Muscle layer of duodenum (tissue), 2 donors: ENCODE results near the gene FAM89A.
"Not testable (repeated sequence)": the region's sequence is repeated elsewhere in the genome, so short reads cannot be mapped to it uniquely, and the experiment has no call there.

ENCODE experiments used
- H3K27ac ChIP-seq: one replicate; pipeline ENCODE4 v1.7.0; 2013; ENCODE audit warnings: mild to moderate bottlenecking, low read length
- H3K27me3 ChIP-seq: one replicate; pipeline ENCODE4 v1.7.0; 2013; ENCODE audit warnings: low read depth, mild to moderate bottlenecking, control low read depth, low read length
- H3K36me3 ChIP-seq, 2 donors: one replicate each; pipeline ENCODE4 v1.7.0; 2013; ENCODE audit warnings: low read length in 2 of 2, control low read depth in 1 of 2, mild to moderate bottlenecking in 1 of 2; ENCODE audit not compliant: insufficient read depth in 2 of 2, control insufficient read depth in 1 of 2
- H3K4me1 ChIP-seq, 2 donors: one replicate each; pipeline ENCODE4 v1.7.0; 2013; ENCODE audit warnings: low read length in 2 of 2, mild to moderate bottlenecking in 2 of 2, control low read depth in 1 of 2, moderate library complexity in 1 of 2; ENCODE audit not compliant: insufficient read depth in 2 of 2, control insufficient read depth in 1 of 2
- H3K4me3 ChIP-seq, 2 donors: one replicate each; pipeline ENCODE4 v1.7.0; 2013; ENCODE audit warnings: low read length in 2 of 2, low read depth in 1 of 2, mild to moderate bottlenecking in 1 of 2
- H3K9me3 ChIP-seq, 2 donors: one replicate each; pipeline ENCODE4 v1.7.0; 2013; ENCODE audit warnings: low read length in 2 of 2, control low read depth in 1 of 2, mild to moderate bottlenecking in 1 of 2; ENCODE audit not compliant: control insufficient read depth in 1 of 2
- donor health status: healthy.

Gene FAM89A

GRCh38 chr1:231028682-231029081 is 11.4 kb downstream of the FAM89A start:
- Histone ChIP-seq H3K27ac (no peak overlapping the region), H3K4me1 (no peaks in the 10 kb centered on the region), H3K36me3 (no peaks in the 10 kb centered on the region), H3K9me3 (no peaks in the 10 kb centered on the region), H3K4me3 (no peak overlapping the region), H3K27me3 (no peaks in the 10 kb centered on the region)

DNA sequence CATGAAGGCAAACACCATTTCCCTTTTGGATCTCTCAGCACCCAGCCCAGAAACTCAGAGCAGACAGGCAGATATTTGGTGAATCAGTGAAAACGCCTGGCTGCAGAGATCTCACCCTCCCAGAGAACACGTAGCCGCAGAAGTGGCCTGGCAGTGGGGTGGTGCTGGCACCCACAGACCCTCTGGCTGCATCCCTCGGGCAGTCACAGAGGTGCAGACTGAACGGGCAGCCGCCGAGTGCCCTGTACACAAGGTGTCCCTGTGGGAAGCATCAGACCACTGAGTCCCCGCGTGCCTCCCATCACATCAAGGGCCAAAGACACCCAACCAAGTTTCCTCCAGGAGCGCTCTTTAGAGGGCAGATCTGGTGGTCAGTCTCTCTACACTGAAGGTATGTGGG is 12.1 kb downstream of the FAM89A start:
- H3K27me3 ChIP-seq, result no peaks in the 10 kb centered on the region
- H3K4me3 ChIP-seq, result no peak overlapping the region
- H3K27ac ChIP-seq, result no peak overlapping the region

GRCh38 chr1:231027136-231027925 is 12.7 kb downstream of the FAM89A start:
- Histone ChIP-seq H3K27ac (no peak overlapping the region), H3K4me1 (no peaks in the 10 kb centered on the region), H3K27me3 (no peaks in the 10 kb centered on the region), H3K9me3 (no peaks in the 10 kb centered on the region), H3K36me3 (no peaks in the 10 kb centered on the region), H3K4me3 (no peak overlapping the region)

More for the DNA sequence above, 12.1 kb downstream of the FAM89A start:
- Histone ChIP-seq H3K4me1 (no peaks in the 10 kb centered on the region), H3K9me3 (no peaks in the 10 kb centered on the region), H3K36me3 (no peaks in the 10 kb centered on the region)

DNA sequence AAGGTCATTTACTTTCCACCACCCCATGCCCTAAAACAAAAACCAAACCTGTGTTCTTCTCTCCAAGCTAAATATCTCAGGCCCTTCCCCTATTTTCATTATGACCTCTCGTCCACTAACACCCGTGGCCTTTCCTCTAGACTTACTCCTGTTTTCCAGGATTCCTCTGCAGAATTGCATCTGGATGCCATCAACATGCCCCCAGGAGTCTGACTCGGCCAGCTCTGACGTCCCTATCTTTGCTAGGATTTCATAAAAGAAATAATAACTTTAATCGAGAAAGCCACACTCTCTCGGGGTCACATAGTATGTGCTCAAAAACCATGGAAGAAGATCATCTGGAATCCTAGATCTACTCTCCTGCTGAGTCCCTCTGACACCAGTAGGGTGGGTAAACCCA is 13.5 kb downstream of the FAM89A start:
- Histone ChIP-seq H3K4me1 (no peaks in the 10 kb centered on the region), H3K4me3 (no peak overlapping the region), H3K27me3 (no peaks in the 10 kb centered on the region), H3K36me3 (no peaks in the 10 kb centered on the region), H3K27ac (no peak overlapping the region), H3K9me3 (no peaks in the 10 kb centered on the region)

GRCh38 chr1:231023150-231023549 is 16.9 kb downstream of the FAM89A start:
- H3K9me3 ChIP-seq, result no peaks in the 10 kb centered on the region
- no peak overlapping the region for H3K27ac ChIP-seq
- H3K36me3 ChIP-seq, result no peaks in the 10 kb centered on the region
- no peaks in the 10 kb centered on the region for H3K4me1 ChIP-seq
- H3K27me3 ChIP-seq, result no peaks in the 10 kb centered on the region
- H3K4me3 ChIP-seq, result no peak overlapping the region

GRCh38 chr1:231022543-231022942 is 17.5 kb downstream of the FAM89A start:
- not testable (repeated sequence) for H3K36me3 ChIP-seq, H3K27me3 ChIP-seq, H3K9me3 ChIP-seq, H3K27ac ChIP-seq, H3K4me1 ChIP-seq, H3K4me3 ChIP-seq

DNA sequence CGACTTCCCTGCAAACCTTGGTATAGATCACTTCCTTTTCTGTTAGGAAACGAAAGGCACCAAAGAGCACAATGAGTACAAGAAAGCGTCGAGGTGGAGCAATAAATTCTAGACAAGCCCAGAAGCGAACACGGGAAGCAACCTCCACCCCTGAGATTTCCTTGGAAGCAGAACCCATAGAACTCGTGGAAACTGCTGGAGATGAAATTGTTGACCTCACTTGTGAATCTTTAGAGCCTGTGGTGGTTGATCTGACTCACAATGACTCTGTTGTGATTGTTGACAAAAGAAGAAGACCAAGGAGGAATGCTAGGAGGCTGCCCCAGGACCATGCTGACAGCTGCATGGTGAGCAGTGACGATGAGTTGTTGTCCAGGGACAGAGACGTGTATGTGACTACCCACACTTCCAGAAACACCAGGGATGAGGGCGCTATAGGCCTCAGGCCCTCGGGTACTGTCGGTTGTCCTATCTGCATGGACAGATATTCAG is 18.5 kb downstream of the FAM89A start:
- no peaks in the 10 kb centered on the region for H3K9me3 ChIP-seq
- no peaks in the 10 kb centered on the region for H3K36me3 ChIP-seq
- no peak overlapping the region for H3K27ac ChIP-seq
- H3K4me3 ChIP-seq, result no peak overlapping the region
- no peaks in the 10 kb centered on the region for H3K27me3 ChIP-seq
- no peaks in the 10 kb centered on the region for H3K4me1 ChIP-seq

GRCh38 chr1:231020816-231021215 is 19.2 kb downstream of the FAM89A start:
- no peak overlapping the region for H3K4me3 ChIP-seq
- H3K27me3 ChIP-seq, result no peaks in the 10 kb centered on the region
- H3K9me3 ChIP-seq, result no peaks in the 10 kb centered on the region
- no peak overlapping the region for H3K27ac ChIP-seq
- H3K4me1 ChIP-seq, result no peaks in the 10 kb centered on the region
- no peaks in the 10 kb centered on the region for H3K36me3 ChIP-seq

DNA sequence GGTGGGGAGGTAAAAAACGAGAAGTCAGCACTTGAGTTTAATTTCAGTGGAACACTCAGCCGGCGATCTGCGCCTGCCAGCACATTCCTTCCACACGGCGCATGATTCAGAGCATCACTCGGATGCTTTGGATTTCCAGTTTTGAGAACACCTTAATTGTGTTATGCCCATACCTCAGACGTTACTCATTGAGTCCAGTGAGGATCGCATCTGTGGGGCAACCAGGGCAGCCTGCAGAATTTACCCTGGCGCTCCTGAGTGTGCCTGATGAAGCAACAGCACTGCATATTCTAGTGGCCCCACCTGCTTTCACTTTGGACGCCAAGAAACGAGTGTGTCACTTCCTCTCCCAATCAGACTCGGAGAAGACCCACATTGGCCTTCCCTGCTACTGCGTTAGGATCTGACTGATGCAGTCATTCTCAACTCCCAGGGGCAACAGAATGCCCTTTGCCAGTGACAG is 19.9 kb downstream of the FAM89A start:
- Histone ChIP-seq H3K4me3 (no peak overlapping the region), H3K4me1 (no peaks in the 10 kb centered on the region), H3K9me3 (no peaks in the 10 kb centered on the region), H3K27ac (no peak overlapping the region), H3K27me3 (no peaks in the 10 kb centered on the region), H3K36me3 (no peaks in the 10 kb centered on the region)

DNA sequence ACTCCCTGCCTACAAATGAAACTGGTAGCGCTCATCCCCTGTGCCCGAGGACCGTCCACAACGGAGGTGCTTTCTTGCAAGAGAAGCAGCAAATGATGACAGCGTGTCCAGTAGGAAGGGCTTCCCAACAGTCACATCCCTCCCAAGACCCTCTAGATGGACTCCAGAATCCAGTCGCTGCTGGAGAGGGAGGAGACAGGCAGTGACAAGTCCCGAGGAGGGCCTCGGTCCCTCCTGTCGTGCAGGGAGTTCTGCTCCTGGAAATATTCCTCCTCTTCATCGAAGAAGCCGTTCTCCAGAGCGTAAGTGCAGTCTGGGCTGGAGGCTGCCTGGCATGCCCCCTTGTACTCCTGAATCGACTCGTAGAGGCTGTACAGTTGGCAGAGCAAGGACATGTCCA is 20.3 kb downstream of the FAM89A start:
- no peaks in the 10 kb centered on the region for H3K36me3 ChIP-seq
- no peaks in the 10 kb centered on the region for H3K27me3 ChIP-seq
- no peak overlapping the region for H3K4me3 ChIP-seq
- no peaks in the 10 kb centered on the region for H3K4me1 ChIP-seq
- H3K9me3 ChIP-seq, result no peaks in the 10 kb centered on the region
- no peak overlapping the region for H3K27ac ChIP-seq

DNA sequence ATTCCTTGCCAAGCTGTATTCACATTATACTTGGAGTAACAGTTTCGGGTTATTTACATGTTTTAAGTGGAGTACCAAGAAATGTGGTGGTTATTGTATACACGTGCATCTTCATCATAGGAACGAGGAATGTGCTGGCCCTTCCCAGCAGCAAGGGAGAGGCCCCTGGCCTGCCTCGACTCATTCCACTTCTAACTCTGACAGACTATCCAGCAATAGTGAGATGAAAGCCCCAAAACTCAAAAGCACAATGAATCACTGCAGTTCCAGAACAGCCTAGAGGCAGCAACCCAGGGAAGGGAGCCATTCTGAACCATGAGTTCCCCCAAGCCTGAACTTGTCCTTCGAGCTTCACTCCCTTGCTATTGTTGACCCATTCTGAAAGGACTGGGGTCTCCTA is 23.1 kb downstream of the FAM89A start:
- no peaks in the 10 kb centered on the region for H3K27me3 ChIP-seq
- H3K36me3 ChIP-seq, result no peaks in the 10 kb centered on the region
- no peaks in the 10 kb centered on the region for H3K4me1 ChIP-seq
- no peak overlapping the region for H3K27ac ChIP-seq
- no peaks in the 10 kb centered on the region for H3K9me3 ChIP-seq
- H3K4me3 ChIP-seq, result no peak overlapping the region

DNA sequence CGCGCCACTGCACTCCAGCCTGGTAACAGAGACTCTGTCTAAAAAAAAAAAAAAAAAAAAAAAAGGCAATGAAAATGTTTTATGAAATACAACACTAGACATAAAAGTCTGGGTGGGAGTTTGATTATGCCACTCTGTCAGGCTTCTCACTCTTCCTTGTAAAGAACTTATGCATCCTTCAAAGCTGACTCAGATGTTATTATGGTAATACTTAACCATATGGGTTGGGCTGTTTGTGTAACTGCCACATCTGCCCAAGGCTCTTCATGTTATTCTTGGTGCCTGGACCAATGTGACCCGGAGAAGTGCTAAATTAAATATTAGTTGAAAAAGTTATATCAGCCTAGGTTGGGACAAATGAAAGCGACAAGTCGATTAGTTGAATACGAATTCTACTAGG is 23.8 kb downstream of the FAM89A start:
- H3K4me3 ChIP-seq, result no peak overlapping the region
- no peaks in the 10 kb centered on the region for H3K9me3 ChIP-seq
- H3K27ac ChIP-seq, result no peak overlapping the region
- no peaks in the 10 kb centered on the region for H3K27me3 ChIP-seq
- no peaks in the 10 kb centered on the region for H3K4me1 ChIP-seq
- H3K36me3 ChIP-seq, result no peaks in the 10 kb centered on the region
